Measurements from ENCODE around the gene COPZ1.
"Not testable (repeated sequence)": the region's sequence is repeated elsewhere in the genome, so short reads cannot be mapped to it uniquely, and the experiment has no call there.

COPZ1 gene
- total RNA-seq: 34.1 to 118 (median 85.2) reads per million in 3 experiments

GRCh38 chr12:54324617-54325441 lies at the start of gene COPZ1:
COPZ1 (plus strand) TSS chr12:54325131; CDS start chr12:54325164, 33 bp downstream.
- DNase-seq: peak; percentile 95

- DNase-seq: no peak
Observed at GRCh38 chr12:54276368-54276767, 48.6 kb upstream of the COPZ1 start.

- DNase-seq: no peak
Observed at GRCh38 chr12:54277823-54278276, 47.1 kb upstream of the COPZ1 start.

GRCh38 chr12:54279227-54279631 lies 45.7 kb upstream of the COPZ1 start:
- no peak for DNase-seq

DNA sequence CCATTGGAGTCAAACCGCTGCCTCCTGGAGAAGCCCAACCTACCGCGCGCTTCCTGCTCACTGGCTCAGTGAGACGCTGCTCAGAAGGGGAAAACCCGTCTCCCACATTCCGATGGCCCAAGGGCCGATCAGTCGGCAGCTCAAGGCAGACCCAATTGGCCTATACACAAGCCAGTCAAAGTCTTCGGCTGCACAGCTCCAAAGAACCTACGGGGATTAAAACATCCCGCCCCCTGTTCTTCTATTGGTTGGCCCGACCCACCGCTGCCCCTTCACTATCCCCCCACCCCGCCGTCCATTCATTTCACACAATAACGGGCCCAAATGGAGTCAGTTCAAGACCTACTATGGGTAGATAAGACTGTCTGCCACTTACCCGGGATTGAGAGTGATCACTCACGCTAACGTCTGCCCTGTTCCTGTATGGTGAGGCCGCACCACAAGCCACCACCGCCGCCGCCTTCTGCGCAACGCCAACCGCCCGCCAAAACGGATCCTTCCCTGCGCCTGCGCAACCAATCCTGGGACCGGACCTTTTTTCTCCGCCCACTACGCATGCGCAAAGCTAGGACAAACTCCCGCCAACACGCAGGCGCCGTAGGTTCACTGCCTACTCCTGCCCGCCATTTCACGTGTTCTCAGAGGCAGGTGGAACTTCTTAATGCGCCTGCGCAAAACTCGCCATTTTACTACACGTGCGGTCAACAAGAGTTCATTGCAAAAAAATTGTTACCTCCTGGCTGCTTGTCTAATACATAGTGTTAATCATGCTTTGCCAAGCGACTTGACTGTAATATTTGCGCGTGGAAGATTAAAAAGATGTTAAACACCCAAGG lies 45.1 kb upstream of the COPZ1 start, which contains the start of gene CBX5:
TSS of gene CBX5 (minus strand) at position 491 of the 836 bp plus-strand sequence. CDS start 22,472 bp downstream, outside the sequence.
- peak; percentile 100 for DNase-seq

- DNase-seq: peak; percentile 99
Observed at GRCh38 chr12:54280468-54281260, 44.3 kb upstream of the COPZ1 start, which contains the start of gene HNRNPA1. HNRNPA1 (plus strand) TSS chr12:54280726; CDS start chr12:54280808, 82 bp downstream.

DNA sequence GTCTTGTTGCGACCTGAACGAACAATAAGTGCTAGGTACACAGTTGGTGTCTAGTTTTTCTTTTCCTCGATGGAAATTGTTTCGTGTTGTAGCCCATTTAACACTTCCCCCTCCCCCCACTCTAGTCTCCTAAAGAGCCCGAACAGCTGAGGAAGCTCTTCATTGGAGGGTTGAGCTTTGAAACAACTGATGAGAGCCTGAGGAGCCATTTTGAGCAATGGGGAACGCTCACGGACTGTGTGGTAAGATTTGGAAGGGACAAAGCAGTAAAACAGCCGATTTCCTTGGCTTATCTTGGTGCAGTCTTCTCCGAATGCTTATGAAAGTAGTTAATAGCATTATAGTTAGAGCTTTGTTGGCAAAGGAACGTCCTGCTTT lies 43.7 kb upstream of the COPZ1 start:
- DNase-seq: not testable (repeated sequence)

DNA sequence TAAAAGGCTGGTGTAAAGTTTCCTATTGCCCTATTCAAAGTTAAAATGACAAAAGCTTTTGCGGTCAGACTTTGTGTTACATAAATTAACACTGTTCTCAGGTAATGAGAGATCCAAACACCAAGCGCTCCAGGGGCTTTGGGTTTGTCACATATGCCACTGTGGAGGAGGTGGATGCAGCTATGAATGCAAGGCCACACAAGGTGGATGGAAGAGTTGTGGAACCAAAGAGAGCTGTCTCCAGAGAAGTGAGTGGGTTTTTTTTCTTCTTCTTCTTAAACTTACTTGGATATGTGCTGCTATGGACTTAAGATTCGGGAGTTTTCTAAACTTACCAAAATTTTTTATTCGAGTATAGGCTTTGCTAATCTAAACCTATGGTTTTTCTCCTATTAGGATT lies 43.2 kb upstream of the COPZ1 start:
- not testable (repeated sequence) for DNase-seq

GRCh38 chr12:54282949-54283593 lies 41.9 kb upstream of the COPZ1 start:
- no peak for DNase-seq

GRCh38 chr12:54284070-54284780 lies 40.7 kb upstream of the COPZ1 start:
- not testable (repeated sequence) for DNase-seq

- DNase-seq: no peak
Observed at GRCh38 chr12:54285150-54286041, 39.5 kb upstream of the COPZ1 start.

GRCh38 chr12:54286042-54287030 lies 38.6 kb upstream of the COPZ1 start:
- DNase-seq: no peak

- DNase-seq: no peak
Observed at GRCh38 chr12:54287261-54288157, 37.4 kb upstream of the COPZ1 start.

DNA sequence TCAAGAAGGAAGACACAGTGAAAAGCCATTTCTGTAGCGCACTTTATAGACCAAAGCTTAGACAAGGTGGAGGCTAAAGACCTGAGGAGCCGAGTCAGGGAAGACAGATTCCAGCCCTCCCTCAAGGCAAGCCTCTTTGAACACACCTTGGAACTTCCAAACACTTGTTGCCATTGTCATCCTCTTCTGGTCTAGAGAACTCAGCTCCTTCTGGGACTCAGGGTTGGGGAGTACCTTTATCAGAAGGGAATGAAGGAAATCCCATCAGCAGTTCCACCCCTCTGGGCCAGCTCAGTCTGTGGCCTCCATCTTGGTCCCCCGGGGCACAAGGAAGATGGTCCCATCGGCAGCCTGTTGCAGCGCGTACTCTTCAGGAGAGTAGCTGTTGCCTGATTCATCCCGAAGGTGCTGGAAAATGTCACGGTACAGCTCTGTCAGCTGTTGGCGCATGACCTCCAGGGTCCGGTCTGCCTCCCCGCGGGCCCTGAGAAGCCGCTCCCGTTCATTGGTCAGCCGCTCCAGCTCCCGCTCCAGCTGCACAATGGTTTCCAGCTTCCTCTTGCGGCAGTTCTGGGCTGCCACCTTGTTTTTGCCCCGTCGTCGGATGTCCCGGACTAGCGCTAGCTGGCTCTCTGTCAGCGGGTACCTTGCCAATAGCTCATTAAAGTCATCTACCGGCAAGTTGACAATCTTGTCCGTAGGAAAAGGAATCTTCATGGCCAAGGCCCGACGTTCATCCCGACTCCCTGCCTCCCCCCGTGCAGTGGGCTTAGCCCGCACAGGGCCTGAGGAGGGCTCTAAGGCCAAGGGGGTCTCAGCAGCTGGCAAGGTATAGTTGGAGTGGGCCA lies 32.6 kb upstream of the COPZ1 start:
- DNase-seq: no peak

- no peak for DNase-seq
Observed at GRCh38 chr12:54292931-54293241, 32.0 kb upstream of the COPZ1 start.

DNA sequence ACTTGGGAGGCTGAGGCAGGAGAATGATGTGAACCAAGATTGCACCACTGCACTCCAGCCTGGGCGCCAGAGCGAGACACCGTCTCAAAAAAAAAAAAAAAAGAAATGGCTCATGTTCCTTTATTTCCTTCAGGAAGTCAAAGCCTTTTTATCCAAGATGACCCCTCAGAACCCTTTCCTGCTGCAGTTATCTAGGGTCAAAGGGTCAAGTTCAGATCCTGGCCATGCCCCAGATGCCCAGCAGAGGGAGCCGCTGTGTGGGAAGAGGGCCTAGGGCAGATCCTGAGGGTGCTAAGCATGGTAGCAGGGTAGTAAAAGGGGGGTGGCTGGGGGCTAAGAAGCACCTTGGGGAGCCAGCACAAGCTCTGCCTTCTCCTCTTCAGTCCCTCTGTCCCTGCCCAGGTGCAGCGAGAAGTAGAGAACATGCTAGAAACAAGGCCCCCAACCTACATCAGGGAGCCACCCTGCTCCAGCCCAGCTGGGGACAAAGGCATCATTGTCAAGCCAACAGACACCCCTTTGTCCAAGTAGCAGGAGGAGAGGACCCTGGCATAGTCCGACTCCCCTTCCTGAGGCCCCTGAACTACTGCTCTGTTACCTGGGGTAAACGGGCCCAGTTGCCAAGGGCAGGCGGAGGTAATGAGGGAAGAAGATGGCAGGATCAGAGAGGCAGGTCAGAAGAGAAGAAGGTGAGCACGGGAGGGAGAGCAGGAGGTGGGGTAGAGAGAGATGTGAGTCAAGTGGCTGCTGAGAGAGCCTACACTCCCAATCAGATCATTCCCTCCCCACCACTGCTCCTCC lies 30.6 kb upstream of the COPZ1 start:
- peak; percentile 33 for DNase-seq

All from central memory CD4-positive, alpha-beta T cell (primary cell).